GM18909 (cell line): ENCODE measurements around the gene CYB5RL.

Source experiments
- ATAC-seq: cut with Tn5 transposase; IDR thresholded peaks from one replicate; pipeline ENCODE4 v1.9.1; 2021; ENCODE audit warnings: mild to moderate bottlenecking; ENCODE audit not compliant: unreplicated experiment, poor library complexity

Gene CYB5RL

DNA sequence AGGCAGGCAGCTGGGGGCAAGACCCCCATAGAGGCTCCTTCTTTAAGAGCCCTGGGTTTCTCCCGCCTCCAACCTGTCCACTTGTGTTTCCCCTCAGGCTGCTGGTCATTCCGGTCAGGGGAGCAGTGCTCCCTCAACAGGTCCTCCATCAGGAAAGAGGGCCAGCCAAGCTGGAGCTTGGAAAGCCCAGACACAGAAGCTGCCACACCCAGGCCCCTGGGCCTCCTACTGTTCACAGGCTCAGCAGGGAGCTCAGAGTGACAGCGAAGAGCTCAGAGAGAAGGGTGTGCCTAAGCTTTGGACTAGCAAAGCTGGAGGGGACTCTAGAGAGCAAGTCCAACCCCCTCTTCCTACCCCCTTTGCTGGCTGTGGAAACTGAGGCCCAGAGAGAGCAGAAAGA, 36.8 kb downstream of the CYB5RL start:
- no peak for ATAC-seq

DNA sequence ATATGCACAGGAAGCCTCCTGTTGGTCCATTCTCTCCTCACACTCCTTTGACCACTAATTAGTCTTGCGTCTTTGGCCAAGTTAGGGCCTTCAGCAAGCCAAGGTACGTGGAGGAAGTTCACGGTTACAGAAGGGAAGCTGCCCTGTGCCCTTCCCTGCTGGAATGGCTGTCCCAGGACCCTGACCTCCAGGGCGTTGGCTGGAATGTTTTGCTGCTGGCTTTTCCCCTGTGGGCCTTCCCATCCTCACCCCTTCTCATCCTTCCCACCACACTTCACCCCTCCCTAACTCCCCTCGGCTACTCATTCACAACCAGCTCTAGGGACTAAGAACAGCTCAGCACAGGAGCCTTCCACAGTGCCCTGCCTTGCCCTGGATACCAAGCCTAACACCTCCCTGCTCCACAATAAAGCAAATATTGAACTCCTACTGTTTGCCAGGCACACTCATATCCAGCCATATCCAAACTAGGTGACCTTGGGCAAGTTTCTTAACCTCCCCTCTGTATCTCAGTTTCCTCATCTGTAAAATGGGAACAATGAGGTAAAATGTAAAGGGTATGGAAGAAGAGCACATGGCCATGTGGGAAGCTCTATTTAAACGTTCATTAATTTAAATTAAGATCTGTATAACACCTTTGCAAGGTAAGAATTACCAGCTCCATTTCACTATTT, 38.2 kb downstream of the CYB5RL start:
- ATAC-seq: no peak

DNA sequence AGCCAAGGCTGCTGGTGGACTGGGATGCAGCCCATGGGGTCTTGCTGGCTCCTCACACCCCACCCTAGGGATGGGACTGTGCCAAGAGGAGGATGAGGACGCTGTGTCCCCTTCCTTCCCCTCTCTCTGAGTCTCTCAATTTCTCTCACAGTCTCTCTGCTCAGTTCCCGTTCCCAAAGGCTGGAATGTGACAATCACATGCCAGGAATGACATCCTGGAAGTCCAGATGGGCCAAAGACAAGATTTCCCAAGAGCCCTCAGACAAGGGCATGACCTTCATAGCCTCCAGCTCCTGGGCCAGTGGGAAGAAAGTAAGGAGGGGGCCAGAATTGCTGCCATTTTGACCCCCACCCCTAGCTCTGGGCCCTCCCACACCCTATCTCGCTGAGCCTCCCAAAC, 39.5 kb downstream of the CYB5RL start:
- no peak for ATAC-seq

DNA sequence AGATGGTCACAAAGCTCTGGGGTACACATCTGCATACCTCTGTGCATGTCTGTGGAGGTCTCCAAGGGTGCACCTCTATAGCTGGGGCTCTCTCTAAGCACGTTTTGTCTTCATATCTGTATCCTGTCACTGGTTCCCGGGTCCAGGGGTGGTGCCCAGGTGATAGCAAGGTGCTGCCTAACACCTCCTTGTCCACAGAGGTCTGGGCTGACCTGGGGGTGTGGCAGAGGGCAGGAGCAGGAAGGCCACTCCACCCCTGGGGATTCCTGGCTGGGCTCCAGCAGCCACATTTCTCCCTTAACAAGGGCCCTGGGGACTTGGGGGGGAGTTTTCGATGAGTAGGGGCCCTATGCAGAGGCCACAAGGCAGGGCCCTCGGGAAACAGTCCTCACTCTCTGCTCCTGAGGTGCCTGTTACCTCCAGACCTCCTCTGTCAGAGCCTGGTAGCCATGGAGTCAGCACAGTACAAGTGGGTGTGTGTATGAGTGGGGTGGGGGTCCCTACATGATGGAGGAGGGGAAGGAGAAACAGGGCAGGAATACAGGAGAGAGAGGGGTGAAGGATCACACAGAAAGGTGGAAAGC, 40.0 kb downstream of the CYB5RL start:
- ATAC-seq: no peak

DNA sequence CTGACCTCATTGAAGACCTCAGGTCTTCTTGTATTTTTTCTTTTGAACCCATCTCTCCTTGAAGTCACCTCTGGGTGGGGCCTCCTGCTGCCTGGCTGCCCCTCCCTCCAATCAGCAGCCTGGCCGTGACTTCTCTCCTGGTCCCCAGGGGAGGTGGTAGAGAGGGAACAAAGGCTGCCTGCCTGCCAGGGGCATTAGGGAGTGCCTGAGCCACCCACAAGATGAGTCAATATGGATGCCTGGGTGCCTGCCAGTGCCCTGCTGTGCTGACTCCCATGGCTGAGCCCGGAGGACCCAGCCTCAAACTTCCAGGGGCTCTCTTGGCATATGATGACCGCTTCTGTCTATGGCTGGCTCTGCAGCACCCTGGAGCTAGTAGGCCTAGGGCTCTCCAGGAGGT, 41.8 kb downstream of the CYB5RL start:
- ATAC-seq: no peak

DNA sequence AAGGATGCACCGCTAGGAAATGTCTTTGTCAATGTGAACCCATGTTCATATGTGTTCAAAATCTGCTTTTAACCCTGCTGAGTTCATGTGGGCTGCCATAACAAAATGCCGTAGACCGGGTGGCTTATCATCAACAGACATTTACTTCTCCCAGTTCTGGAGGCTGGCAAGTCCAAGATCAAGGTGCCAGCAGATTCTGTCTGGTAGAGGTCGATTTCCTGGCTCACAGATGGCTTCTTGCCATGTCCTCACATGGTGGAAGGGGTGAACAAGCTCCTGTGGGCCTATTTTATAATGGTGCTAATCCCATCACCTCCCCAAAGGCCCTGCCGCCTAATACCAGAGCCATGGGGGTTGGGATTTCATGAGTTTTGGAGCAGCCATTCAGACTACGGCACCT, 42.4 kb downstream of the CYB5RL start:
- no peak for ATAC-seq

DNA sequence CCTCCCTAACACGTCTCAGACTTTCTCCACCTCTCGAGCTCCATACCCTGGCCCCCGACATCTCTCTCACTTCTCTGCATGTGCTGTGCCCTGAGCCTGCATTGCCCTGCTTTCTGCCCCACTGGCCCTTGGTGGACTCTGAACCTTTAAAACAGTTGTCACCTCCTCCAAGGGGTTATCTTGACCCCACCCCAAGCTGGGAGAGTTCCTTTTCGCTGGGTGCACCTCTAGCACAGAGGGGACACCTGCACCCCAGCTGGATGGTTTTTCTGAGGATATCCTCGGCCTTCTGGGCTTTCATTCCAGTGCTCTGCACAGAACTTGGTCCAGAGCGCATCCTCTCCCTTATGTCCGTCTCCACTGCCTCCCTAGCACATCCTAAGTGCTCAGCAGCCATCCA, 42.8 kb downstream of the CYB5RL start:
- ATAC-seq: no peak

DNA sequence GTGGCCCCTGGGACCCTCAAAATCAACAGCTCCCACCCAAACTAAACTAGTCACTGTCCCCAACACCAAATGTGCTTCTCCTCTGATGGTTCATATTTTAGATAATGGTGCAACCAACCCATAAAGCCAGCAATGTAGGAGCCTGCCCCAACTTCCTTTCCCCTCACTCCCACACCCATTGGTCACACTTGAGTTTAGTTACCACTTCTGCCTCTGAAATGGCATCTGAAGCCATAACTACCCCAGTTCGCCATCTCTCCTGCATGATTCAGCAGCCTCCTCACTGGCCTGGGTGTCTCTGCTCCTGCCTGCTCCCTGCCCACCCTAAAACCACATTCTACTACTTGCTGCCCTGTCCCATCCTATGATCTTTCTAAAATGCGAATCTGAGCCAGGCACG, 43.6 kb downstream of the CYB5RL start:
- ATAC-seq: no peak

DNA sequence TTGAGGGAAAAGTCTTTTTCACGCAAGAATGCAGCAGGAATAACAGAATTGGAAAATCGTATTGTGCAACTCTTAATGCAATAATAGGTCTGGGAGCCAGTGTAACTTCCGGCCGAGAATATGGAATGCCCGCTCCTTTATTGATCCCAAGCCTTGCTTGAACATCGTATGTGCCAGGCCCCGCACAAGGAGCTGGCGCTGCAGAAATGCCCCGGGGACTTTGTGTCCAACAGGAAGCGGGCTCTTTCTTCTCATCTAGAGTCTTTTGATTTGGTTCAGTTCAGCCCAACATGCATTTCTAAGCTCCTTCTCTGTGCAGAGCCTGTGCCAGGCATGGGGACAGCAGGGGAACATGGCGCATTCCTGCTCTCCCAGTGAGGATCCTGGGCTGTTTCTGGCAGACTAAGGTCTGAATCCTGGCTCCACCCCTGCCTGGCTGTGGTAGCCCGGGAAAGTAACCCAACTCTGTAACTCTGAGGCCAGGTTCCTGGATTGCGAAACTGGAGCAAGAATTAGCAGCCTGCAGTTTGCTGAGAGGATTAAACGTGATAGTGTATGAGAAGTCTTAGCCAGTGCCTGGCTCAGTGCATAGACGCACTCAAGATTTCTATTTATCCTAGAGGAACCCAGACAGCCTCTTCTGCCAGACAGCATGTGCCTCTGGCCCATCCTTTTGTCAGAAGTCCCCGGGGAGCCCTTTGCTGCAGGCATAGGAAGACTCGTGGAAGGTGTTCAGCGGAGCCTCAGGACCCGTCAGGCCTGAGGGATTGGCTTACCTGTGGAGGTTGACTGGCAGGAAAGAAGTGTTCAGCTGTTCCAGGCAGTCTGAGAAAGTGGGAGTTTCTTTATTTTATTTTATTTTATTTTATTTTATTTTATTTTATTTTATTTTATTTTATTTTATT, 46.0 kb downstream of the CYB5RL start:
- ATAC-seq: no peak

DNA sequence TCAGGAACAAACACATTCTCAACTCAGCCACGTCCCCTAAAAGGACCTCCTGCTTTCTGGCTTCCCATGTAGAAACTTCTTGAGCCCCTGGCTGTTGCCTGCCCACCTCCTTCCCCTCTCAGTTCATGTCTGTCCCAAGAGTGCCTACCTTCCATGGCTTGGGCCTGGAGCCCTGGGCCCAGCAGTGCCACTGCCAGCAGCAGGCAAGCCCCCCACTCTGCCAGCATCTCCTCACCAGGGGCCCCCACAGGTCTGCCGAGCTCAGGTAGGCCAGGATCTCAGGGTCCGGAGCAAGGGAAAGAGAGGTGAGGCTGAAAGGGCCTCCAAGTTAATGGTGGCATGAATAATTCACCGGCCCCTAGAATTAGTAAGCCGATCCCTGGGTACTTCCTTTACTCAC, 47.1 kb downstream of the CYB5RL start, which contains the start of gene CDCP2:
Gene CDCP2 (minus strand): TSS at position 305 of the 400 bp plus-strand sequence. CDS start 78 bp downstream, at position 227.
- ATAC-seq: no peak

DNA sequence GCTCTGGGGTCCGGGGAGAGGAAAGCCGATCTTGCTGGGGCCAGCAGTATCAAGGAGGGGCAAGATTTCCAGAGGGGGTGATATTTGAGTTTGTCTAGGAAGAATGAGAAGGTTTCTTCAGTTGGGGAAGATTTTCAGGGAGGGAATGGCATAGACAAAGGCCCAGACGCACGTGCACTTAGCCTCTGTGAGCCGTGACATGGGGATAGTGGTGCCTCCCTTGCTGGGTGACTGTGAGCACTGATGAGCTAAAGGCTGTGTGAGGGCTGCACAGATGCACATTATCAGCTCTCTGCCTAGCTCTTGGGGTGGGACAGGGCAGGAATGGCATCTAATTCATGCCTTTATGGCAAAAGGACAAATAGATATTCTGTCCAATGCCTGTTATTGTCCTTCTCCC, 48.8 kb downstream of the CYB5RL start:
- no peak for ATAC-seq
